ENCODE results near the gene MUC5AC. TPM values are rescaled to one million over a fixed set of nuclear protein-coding genes. Genes with fewer than 3 reads are reported as not detected.
A peak's percentile ranks its signal among the peaks of the same experiment; 100 is the strongest.

The MUC5AC gene
- total and polyA plus RNA-seq, 2 of the 13 experiments (the other 11 are each of a cell fraction or from before 2014, with no cell fraction given), result under 0.01 TPM; not detected in 1

DNA sequence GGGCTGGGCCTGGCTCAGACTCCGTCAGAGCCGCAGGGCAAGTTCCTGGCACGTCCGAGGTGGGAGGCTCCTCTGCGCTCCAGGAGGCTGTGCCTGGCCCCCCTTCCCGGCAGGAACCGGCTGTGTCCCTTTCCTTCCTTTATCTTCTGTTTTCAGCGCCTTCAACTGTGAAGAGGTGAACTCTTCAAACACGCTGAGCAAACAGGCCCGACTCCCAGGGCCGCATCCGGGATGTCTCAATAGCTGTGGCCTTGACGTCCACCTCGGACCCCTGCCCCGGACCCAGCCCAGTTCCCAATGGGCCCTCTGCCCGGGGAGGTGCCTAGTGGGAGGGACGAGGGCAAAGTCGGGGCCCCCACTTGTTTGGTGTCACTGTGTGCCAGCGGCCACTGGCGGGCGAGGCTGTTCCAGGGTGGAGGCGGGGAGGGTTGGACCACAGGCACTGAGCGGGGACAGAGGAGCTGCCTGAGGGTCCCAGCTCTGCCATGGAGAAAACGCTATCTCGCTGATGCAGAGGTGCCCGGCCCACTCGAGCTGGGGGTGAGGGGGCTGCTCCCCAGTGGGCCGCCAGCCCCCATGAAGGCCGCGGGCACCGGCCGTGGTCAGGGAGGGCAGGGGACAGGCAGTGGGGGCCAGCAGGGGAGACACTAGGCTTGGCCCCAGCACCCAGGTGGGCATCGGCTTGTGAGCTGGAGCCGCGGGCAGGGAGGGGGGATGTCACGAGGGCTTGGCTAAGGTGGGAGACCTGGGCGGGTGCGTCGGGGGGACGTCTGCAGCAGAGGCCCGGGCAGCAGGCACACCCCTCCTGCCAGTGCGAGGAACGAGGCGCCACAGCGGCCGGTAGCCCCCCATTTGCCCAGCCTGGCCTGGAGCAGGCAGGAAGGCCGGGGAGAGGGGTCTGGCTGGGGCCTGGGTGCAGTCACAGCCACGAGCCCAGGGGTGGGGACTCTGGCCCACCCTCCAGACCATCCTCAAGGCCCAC lies 62.4 kb downstream of the MUC5AC start (continued):
- no peak for TF ChIP-seq BRD4 (CRISPR knock-in tag; IDR thresholded peaks at IDR 0.05)
- TF ChIP-seq ZFX (CRISPR knock-in tag; IDR thresholded peaks at IDR 0.05; ENCODE audit: low read depth), result peak; percentile 67
- peak; percentile 65; the same call in 1 of the 2 replicates for TF ChIP-seq FLYWCH1 (CRISPR knock-in tag; IDR thresholded peaks at IDR 0.05)
- TF ChIP-seq ZNF879 (CRISPR knock-in tag; IDR thresholded peaks at IDR 0.05), result 0 out of 2 replicates have a peak, but pooled peaks have one; percentile 34
- TF ChIP-seq ZMAT3 (CRISPR knock-in tag; conservative IDR thresholded peaks at IDR 0.05), result peak; percentile 48; the same call in 1 of the 2 replicates
- peak; percentile 96 for TF ChIP-seq ZNF746 (CRISPR knock-in tag; IDR thresholded peaks at IDR 0.05)
- 0 out of 2 replicates have a peak, but pooled peaks have one; percentile 79 for TF ChIP-seq TP53 (CRISPR knock-in tag; conservative IDR thresholded peaks at IDR 0.05)
- 0 out of 2 replicates have a peak, but pooled peaks have one; percentile 55 for TF ChIP-seq DNMT3B (CRISPR knock-in tag; conservative IDR thresholded peaks at IDR 0.05)
- no peak for TF ChIP-seq MIXL1 (CRISPR knock-in tag; IDR thresholded peaks at IDR 0.05)
- no peak for TF ChIP-seq XBP1 (CRISPR knock-in tag; IDR thresholded peaks at IDR 0.05)
- TF ChIP-seq, protein P1, sequence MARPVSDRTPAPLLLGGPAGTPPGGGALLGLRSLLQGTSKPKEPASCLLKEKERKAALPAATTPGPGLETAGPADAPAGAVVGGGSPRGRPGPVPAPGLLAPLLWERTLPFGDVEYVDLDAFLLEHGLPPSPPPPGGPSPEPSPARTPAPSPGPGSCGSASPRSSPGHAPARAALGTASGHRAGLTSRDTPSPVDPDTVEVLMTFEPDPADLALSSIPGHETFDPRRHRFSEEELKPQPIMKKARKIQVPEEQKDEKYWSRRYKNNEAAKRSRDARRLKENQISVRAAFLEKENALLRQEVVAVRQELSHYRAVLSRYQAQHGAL (CRISPR knock-in tag; IDR thresholded peaks at IDR 0.05; ENCODE audit: not compliant biosample characterization), result peak; percentile 40
- TF ChIP-seq FOXJ3 (CRISPR knock-in tag; IDR thresholded peaks at IDR 0.05; ENCODE audit: borderline replicate concordance), result peak; percentile 87
- TF ChIP-seq, protein P2, sequence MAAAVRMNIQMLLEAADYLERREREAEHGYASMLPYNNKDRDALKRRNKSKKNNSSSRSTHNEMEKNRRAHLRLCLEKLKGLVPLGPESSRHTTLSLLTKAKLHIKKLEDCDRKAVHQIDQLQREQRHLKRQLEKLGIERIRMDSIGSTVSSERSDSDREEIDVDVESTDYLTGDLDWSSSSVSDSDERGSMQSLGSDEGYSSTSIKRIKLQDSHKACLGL (CRISPR knock-in tag; IDR thresholded peaks at IDR 0.05), result 0 out of 2 replicates have a peak, but pooled peaks have one; percentile 33
- TF ChIP-seq, protein P3, sequence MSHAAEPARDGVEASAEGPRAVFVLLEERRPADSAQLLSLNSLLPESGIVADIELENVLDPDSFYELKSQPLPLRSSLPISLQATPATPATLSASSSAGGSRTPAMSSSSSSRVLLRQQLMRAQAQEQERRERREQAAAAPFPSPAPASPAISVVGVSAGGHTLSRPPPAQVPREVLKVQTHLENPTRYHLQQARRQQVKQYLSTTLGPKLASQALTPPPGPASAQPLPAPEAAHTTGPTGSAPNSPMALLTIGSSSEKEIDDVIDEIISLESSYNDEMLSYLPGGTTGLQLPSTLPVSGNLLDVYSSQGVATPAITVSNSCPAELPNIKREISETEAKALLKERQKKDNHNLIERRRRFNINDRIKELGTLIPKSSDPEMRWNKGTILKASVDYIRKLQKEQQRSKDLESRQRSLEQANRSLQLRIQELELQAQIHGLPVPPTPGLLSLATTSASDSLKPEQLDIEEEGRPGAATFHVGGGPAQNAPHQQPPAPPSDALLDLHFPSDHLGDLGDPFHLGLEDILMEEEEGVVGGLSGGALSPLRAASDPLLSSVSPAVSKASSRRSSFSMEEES (CRISPR knock-in tag; IDR thresholded peaks at IDR 0.05), result peak; percentile 55; the same call in 1 of the 2 replicates
- TF ChIP-seq TEAD2 (CRISPR knock-in tag; IDR thresholded peaks at IDR 0.05), result no peak; the same call in 1 of the 2 replicates
- TF ChIP-seq ZNF232 (CRISPR knock-in tag; IDR thresholded peaks at IDR 0.05; ENCODE audit: borderline replicate concordance), result peak; percentile 92; the same call in 1 of the 2 replicates
- no peak for TF ChIP-seq MZF1 (CRISPR knock-in tag; IDR thresholded peaks at IDR 0.05; ENCODE audit: borderline replicate concordance)
- TF ChIP-seq GATAD2A (CRISPR knock-in tag; IDR thresholded peaks at IDR 0.05), result peak; percentile 94
- peak; percentile 31; the same call in 1 of the 2 replicates for TF ChIP-seq ZNF543 (CRISPR knock-in tag; IDR thresholded peaks at IDR 0.05)
- 0 out of 2 replicates have a peak, but pooled peaks have one; percentile 44 for TF ChIP-seq ZNF713 (CRISPR knock-in tag; IDR thresholded peaks at IDR 0.05)
- no peak for TF ChIP-seq NFE2 (CRISPR knock-in tag; IDR thresholded peaks at IDR 0.05)
- no peak for TF ChIP-seq ZNF678 (CRISPR knock-in tag; IDR thresholded peaks at IDR 0.05)
- TF ChIP-seq U2AF2 (IDR thresholded peaks at IDR 0.05; ENCODE audit: low read depth, low read length), result no peak
- peak; percentile 86 for TF ChIP-seq GFI1 (CRISPR knock-in tag; IDR thresholded peaks at IDR 0.05; ENCODE audit: borderline replicate concordance)
- TF ChIP-seq, protein P4, sequence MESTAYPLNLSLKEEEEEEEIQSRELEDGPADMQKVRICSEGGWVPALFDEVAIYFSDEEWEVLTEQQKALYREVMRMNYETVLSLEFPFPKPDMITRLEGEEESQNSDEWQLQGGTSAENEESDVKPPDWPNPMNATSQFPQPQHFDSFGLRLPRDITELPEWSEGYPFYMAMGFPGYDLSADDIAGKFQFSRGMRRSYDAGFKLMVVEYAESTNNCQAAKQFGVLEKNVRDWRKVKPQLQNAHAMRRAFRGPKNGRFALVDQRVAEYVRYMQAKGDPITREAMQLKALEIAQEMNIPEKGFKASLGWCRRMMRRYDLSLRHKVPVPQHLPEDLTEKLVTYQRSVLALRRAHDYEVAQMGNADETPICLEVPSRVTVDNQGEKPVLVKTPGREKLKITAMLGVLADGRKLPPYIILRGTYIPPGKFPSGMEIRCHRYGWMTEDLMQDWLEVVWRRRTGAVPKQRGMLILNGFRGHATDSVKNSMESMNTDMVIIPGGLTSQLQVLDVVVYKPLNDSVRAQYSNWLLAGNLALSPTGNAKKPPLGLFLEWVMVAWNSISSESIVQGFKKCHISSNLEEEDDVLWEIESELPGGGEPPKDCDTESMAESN (CRISPR knock-in tag; conservative IDR thresholded peaks at IDR 0.05), result peak; percentile 92; the same call in 1 of the 2 replicates
- no peak for TF ChIP-seq NFIB (CRISPR knock-in tag; IDR thresholded peaks at IDR 0.05; ENCODE audit: borderline replicate concordance)

Measured in HepG2 (cell line).